HEK293T (cell line): ENCODE results near the gene SOCS4.

Experiments used
- ARNT ChIP-seq: fragments of 450-650 bp; IDR thresholded peaks from 2 replicates; pipeline ENCODE4 v1.6.1; 2017; ENCODE audit warnings: mild to moderate bottlenecking
- ELF4 ChIP-seq: fragments of 450-650 bp; IDR thresholded peaks from 2 replicates; pipeline ENCODE4 v1.6.1; 2017; ENCODE audit warnings: antibody characterized with exemption
- HDGF ChIP-seq: fragments of 450-650 bp; IDR thresholded peaks from 2 replicates; pipeline ENCODE4 v1.6.1; 2017; ENCODE audit warnings: antibody characterized with exemption, borderline replicate concordance
- L3MBTL2 ChIP-seq: fragments of 450-650 bp; conservative IDR thresholded peaks from 2 replicates; pipeline ENCODE4 v1.6.1; 2016; ENCODE audit warnings: mild to moderate bottlenecking
- ZNF384 ChIP-seq: fragments of 450-650 bp; IDR thresholded peaks from 2 replicates; pipeline ENCODE4 v1.6.1; 2016

DNA sequence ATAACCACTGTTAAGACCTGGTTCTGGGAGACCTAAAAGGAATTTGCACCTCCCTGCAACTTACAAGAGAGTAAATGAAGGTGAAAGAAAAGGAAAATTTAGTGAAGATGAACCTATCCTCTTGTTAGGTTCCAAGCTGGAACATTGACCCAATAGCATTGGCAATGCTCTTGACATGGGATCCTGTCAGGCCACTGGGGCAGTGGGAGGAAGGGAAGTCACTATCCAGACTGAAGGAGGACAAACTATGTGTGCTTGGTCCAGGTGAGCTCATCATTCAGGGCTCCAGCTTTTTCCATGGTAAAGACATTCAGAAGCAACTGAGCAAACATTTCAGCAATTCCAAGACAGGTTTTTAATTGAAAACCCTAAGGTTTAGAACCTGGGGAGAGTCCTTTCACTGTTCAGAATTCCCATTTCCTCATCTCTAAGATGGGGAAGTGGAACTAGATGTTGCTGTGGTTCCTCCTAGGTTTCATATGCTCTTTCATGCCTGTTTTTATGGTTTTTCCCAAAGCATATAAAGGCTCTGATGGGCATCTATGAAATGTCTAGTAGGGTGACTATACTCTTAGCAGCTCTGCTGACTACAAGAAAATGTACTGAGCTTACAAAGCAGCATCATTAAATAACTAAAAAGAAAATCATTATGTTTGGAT, 57.5 kb downstream of the SOCS4 start:
- TF ChIP-seq ELF4 (no peak), ZNF384 (no peak), L3MBTL2 (no peak), ARNT (no peak), HDGF (no peak)
